Left lung (tissue), 10 donors: Measurements from ENCODE around the gene SCIN. TPM values are rescaled to one million over a fixed set of nuclear protein-coding genes. Genes with fewer than 3 reads are reported as not detected.
"Not testable (repeated sequence)": the region's sequence is repeated elsewhere in the genome, so short reads cannot be mapped to it uniquely, and the experiment has no call there.

ENCODE experiments used
- ATAC-seq: fragments of 200-7000 bp; cut with Tn5 transposase; one replicate; pipeline ENCODE4 v1.9.1; 2020; ENCODE audit warnings: moderate library complexity
- DNase-seq, 4 donors: peaks; one replicate each; pipeline ENCODE4 v3.0.0-alpha.2; 2013 to 2020
- H3K27ac ChIP-seq, 2 donors: fragments of 200-600 bp; sonication (generic) in 1 of 2; one replicate each; pipeline versions ENCODE4 v1.5.0 to v1.8.0; 2020 to 2021
- H3K27me3 ChIP-seq, 2 donors: fragments of 200-600 bp; sonication (generic) in 1 of 2; one replicate each; pipeline versions ENCODE4 v1.5.0 to v1.8.0; 2020 to 2021
- H3K36me3 ChIP-seq, 2 donors: fragments of 200-600 bp; sonication (generic) in 1 of 2; one replicate each; pipeline versions ENCODE4 v1.5.0 to v1.8.0; 2020 to 2021
- H3K4me1 ChIP-seq, 2 donors: fragments of 200-600 bp; one replicate each; pipeline ENCODE4 v1.8.0; 2021
- H3K4me3 ChIP-seq, 2 donors: fragments of 200-600 bp; sonication (generic) in 1 of 2; one replicate each; pipeline versions ENCODE4 v1.5.0 to v1.8.0; 2020 to 2021; ENCODE audit warnings: mild to moderate bottlenecking in 1 of 2
- H3K9me3 ChIP-seq, 2 donors: fragments of 200-600 bp; sonication (generic) in 1 of 2; one replicate each; pipeline versions ENCODE4 v1.5.0 to v1.8.0; 2020 to 2021
- intact Hi-C, 2 donors: fragments of 100-400 bp; cut with DNase I; formaldehyde crosslinking; loops; one replicate each; pipeline versions ENCODE4 v1.11.2 to v1.14.2; 2022
- polyA plus RNA-seq, 6 donors: library from polyadenylated mRNA; unstranded; fragments of 120-200 nt; gene quantifications; one replicate each; pipeline ENCODE4 v1.2.1, GENCODE V29; 2013; ENCODE audit not compliant: insufficient read length in 6 of 6
- total RNA-seq, 2 donors: library from RNA; stranded (reverse); fragmentation: NEBNext Ultra II Directional; extraction: Animal tissue kit (Norgen Biotek cat#: 25700); gene quantifications; one replicate each; pipeline ENCODE4 v1.2.1, GENCODE V29; 2021
- TF ChIP-seq, protein P1 (sequence below), 2 donors: fragments of 200-600 bp; sonication (generic) in 1 of 2; IDR thresholded peaks; one replicate each; pipeline versions ENCODE4 v1.5.0 to v1.8.0; 2021; ENCODE audit warnings: antibody characterized with exemption in 2 of 2
- donor health status: DM: no; HTN: yes; CAD: no.
- donor health status: DM: no; HTN: no; CAD: no.

Gene SCIN
- total and polyA plus RNA-seq, 8 donors = 3.4 to 13.5 (median 8.0) TPM

DNA sequence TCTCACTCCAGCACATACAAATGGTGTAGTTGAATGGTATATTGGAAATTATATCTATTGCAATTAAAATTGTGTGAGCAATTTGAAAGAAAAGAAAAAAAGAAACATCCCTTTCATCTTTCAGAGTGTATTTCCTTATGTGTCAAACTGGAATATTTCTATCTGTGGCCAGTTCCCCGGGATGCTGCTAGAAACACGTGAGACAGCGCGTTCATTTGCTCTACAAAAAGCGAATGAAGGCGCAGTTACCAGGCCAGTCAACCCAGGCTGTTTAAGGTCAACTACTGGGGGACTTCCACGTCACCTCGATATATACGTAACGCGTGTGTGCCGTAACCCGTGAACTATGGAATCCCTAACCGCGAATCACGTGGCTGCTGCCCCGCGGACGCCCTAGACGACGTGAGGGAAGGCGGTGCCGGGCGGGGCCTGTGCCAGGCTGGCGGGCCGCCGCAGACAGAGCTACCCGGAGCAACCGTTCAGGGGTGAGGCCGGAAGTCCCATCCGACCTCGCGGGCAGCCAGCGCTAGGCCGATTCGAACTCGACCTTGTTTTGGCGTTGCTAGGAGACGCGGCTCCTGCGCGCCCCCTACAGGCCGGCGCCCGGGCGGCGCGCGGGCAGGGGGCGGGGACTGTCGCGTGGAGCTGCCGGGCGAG is 115.8 kb downstream of the SCIN start:
- DNase-seq (peak; percentile 81 to 97 (median 94)), ATAC-seq (peak; percentile 90)
- no peaks in the 10 kb centered on the region for H3K9me3 ChIP-seq
- intact Hi-C loops = no loop called here
- peak overlapping the region; percentile 89 to 96 for H3K27ac ChIP-seq
- no peaks in the 10 kb centered on the region for H3K36me3 ChIP-seq
- TF ChIP-seq, protein P1, sequence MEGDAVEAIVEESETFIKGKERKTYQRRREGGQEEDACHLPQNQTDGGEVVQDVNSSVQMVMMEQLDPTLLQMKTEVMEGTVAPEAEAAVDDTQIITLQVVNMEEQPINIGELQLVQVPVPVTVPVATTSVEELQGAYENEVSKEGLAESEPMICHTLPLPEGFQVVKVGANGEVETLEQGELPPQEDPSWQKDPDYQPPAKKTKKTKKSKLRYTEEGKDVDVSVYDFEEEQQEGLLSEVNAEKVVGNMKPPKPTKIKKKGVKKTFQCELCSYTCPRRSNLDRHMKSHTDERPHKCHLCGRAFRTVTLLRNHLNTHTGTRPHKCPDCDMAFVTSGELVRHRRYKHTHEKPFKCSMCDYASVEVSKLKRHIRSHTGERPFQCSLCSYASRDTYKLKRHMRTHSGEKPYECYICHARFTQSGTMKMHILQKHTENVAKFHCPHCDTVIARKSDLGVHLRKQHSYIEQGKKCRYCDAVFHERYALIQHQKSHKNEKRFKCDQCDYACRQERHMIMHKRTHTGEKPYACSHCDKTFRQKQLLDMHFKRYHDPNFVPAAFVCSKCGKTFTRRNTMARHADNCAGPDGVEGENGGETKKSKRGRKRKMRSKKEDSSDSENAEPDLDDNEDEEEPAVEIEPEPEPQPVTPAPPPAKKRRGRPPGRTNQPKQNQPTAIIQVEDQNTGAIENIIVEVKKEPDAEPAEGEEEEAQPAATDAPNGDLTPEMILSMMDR (IDR thresholded peaks at IDR 0.05) = peak; percentile 97 to 98
- peaks cover 7 to 11% of the 10 kb centered on the region in 2 donors for H3K4me1 ChIP-seq
- H3K27me3 ChIP-seq = no peaks in the 10 kb centered on the region
- H3K4me3 ChIP-seq = peak overlapping the region; percentile 89 to 94

DNA sequence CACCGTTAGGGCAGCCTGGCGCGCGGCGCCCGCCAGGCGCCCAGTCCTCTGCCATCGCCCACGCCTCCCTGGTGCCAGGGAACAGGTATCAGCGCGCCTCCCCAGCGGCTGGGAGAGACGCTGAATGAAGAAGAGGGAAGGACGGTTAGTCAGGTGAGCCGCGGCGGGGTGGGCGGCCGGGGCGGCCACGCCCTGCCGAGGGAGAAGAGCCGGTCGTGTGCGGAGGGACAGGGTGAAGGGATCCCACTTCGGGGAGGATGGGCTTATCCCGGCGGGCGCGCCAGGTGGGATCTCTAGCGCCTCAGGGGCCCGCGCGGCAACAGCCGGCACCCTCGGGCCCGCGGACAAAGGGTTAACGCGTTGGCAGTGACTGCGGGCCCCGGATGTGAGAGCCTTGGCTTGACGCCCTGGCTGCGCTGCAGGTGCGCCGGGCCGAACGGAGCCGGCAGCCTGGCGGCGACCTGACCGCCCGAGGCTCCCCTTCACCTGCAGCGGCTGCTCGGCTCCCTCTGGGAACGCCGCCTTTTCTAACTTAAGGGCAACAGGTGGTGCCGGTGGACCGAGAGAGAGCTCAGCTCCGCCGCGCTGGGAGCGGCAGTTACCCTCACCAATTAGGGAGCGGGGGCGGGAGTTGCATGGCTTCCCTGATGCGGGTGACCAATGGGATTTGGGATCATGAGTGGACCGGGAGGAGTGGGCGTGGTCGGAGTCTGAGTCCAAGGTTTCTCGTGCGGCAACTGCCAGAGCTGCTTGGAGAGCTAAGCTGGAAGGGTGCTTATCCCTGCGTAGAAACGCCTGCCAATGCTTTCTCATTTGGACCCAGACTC is 116.6 kb downstream of the SCIN start, which contains the start of gene ARL4A:
TSS of gene ARL4A (plus strand) at position 743 of the 827 bp plus-strand sequence. CDS start 622 bp downstream, outside the sequence.
- H3K9me3 ChIP-seq = no peaks in the 10 kb centered on the region
- TF ChIP-seq, protein P1 (IDR thresholded peaks at IDR 0.05) = no peak
- DNase-seq (peak; percentile 89 to 99 (median 96)), ATAC-seq (peak; percentile 94)
- H3K27ac ChIP-seq = peak within 1 kb of the TSS; percentile 89 to 96
- H3K27me3 ChIP-seq = no peaks in the 10 kb centered on the region
- intact Hi-C loops = no loop called here
- H3K4me3 ChIP-seq = peak within 1 kb of the TSS; percentile 89 to 94
- peaks cover 7 to 11% of the 10 kb centered on the region in 2 donors for H3K4me1 ChIP-seq
- no peaks in the 10 kb centered on the region for H3K36me3 ChIP-seq

DNA sequence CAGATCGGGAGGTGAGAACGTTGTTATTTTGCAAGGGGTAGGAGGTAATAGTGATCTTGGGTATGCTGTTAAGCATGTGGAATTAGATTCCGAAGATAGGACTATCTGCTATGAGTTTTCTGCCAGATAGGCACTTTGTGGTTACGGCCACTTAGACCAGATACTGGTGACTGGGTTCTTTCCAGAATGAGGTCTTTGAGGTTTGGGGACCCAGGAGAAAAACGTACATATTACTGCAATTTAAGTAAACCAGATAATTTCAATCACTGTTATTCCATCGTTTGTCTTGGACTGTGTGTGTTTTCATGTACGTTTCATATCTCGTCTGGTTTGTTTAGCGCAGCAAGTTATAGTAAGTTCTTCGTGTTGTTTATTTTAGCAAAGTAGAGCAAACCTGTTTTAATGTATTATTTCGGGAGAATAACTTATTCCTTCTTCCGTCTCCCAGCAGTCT is 117.2 kb downstream of the SCIN start:
- intact Hi-C loops = no loop called here
- peak overlapping the region; percentile 74 to 96 for H3K27ac ChIP-seq
- DNase-seq (no peak), ATAC-seq (peak; percentile 2)
- TF ChIP-seq, protein P1 (IDR thresholded peaks at IDR 0.05) = no peak
- H3K36me3 ChIP-seq = no peaks in the 10 kb centered on the region
- no peaks in the 10 kb centered on the region for H3K27me3 ChIP-seq
- H3K4me3 ChIP-seq = peak overlapping the region; percentile 89 to 94
- no peaks in the 10 kb centered on the region for H3K9me3 ChIP-seq
- H3K4me1 ChIP-seq = peaks cover 7 to 11% of the 10 kb centered on the region in 2 donors

DNA sequence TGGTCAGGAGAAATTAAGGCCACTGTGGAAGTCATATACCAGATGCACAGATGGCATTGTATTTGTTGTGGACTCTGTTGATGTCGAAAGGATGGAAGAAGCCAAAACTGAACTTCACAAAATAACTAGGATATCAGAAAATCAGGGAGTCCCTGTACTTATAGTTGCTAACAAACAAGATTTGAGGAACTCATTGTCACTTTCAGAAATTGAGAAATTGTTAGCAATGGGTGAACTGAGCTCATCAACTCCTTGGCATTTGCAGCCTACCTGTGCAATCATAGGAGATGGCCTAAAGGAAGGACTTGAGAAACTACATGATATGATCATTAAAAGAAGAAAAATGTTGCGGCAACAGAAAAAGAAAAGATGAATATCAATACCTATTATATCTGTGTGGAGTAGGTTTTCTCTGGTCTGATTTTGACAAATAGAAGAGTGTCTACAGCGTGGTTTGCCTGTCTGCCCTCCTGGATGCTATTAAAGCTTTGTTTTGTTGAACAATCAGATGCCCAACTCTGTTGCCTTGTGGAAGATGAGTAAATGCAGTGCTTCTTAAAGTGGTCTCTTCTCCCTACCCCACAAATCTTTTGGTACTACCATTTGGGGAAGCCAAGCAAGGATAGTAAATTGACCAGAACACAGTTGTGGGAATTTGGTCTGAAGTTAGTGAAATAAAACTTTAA is 118.1 kb downstream of the SCIN start:
- DNase-seq, H3K27ac ChIP-seq, H3K27me3 ChIP-seq, ATAC-seq, H3K9me3 ChIP-seq, intact Hi-C loops, H3K36me3 ChIP-seq: not testable (repeated sequence)
- Histone ChIP-seq H3K4me1 (peaks cover 7 to 11% of the 10 kb centered on the region in 2 donors), H3K4me3 (peak overlapping the region in 1 of 2 donors; percentile 89)

- intact Hi-C loops = no loop called here
- Histone ChIP-seq H3K36me3 (no peaks in the 10 kb centered on the region), H3K4me3 (peak overlapping the region in 1 of 2 donors; percentile 89), H3K4me1 (peaks cover 7 to 11% of the 10 kb centered on the region in 2 donors), H3K27ac (no peak overlapping the region), H3K9me3 (no peaks in the 10 kb centered on the region), H3K27me3 (no peaks in the 10 kb centered on the region)
- ATAC-seq (no peak), DNase-seq (no peak)
- TF ChIP-seq, protein P1 (IDR thresholded peaks at IDR 0.05) = no peak
Measured at GRCh38 chr7:12689451-12689850, 118.9 kb downstream of the SCIN start.
